NCI-H748 (cell line): Measurements from ENCODE around the gene LAIR2.
A peak's percentile ranks its signal among the peaks of the same experiment; 100 is the strongest.

ENCODE experiments used
- DNase-seq: peaks from one replicate; lab custom pipeline; 2025; ENCODE audit not compliant: unreplicated experiment; lab: John Stamatoyannopoulos, UW

The LAIR2 gene

GRCh38 chr19:54502518-54503048 is at the start of gene LAIR2:
TSS of gene LAIR2 (plus strand) at chr19:54502831. CDS start at chr19:54502919, 88 bp downstream.
- DNase-seq = no peak

GRCh38 chr19:54453921-54454780 is 48.5 kb upstream of the LAIR2 start:
- no peak for DNase-seq

GRCh38 chr19:54454781-54455675 is 47.6 kb upstream of the LAIR2 start:
- DNase-seq = no peak

GRCh38 chr19:54455786-54456422 is 46.7 kb upstream of the LAIR2 start:
- DNase-seq = no peak

- no peak for DNase-seq
These were observed 45.9 kb upstream of the LAIR2 start for GRCh38 chr19:54456423-54457373.

GRCh38 chr19:54457773-54458647 is 44.6 kb upstream of the LAIR2 start:
- no peak for DNase-seq

GRCh38 chr19:54458648-54459281 is 43.9 kb upstream of the LAIR2 start:
- DNase-seq = no peak

GRCh38 chr19:54459282-54460229 is 43.1 kb upstream of the LAIR2 start:
- DNase-seq = no peak

GRCh38 chr19:54460230-54461005 is 42.2 kb upstream of the LAIR2 start:
- no peak for DNase-seq

GRCh38 chr19:54461210-54461609 is 41.4 kb upstream of the LAIR2 start:
- DNase-seq = no peak

- no peak for DNase-seq
These were observed 41.0 kb upstream of the LAIR2 start for GRCh38 chr19:54461613-54462012.

GRCh38 chr19:54462047-54462654 is 40.5 kb upstream of the LAIR2 start:
- no peak for DNase-seq

- peak; percentile 75 for DNase-seq
These were observed 39.7 kb upstream of the LAIR2 start for GRCh38 chr19:54462655-54463530.

GRCh38 chr19:54463531-54464043 is 39.0 kb upstream of the LAIR2 start, which contains the start of gene LENG9:
TSS of gene LENG9 (minus strand) at chr19:54463778. CDS start at chr19:54463526, 252 bp downstream.
- peak; percentile 98 for DNase-seq
